Measurements from ENCODE around the gene CYP4A22. TPM values are rescaled to one million over a fixed set of nuclear protein-coding genes. Genes with fewer than 3 reads are reported as not detected.
A peak's percentile ranks its signal among the peaks of the same experiment; 100 is the strongest.

Gene CYP4A22
- total and polyA plus RNA-seq, 9 of the 15 experiments (the other 6 are each of a cell fraction or from before 2014, with no cell fraction given): 0.07 TPM; not detected in 8

- TF ChIP-seq SFPQ (IDR thresholded peaks at IDR 0.05; ENCODE audit: low read depth, low read length) (no peak), ZNF717 (CRISPR knock-in tag; IDR thresholded peaks at IDR 0.05) (no peak), ZNF551 (CRISPR knock-in tag; IDR thresholded peaks at IDR 0.05) (no peak), ZNF165 (CRISPR knock-in tag; IDR thresholded peaks at IDR 0.05; ENCODE audit: borderline replicate concordance) (0 out of 2 replicates have a peak, but pooled peaks have one; percentile 48), KDM4B (IDR thresholded peaks at IDR 0.05; ENCODE audit: borderline replicate concordance in 2 of 2, low read depth in 1 of 2) (peak in 1 of 2 experiments; percentile 87; a peak in 2 of 4 replicates), RBM25 (IDR thresholded peaks at IDR 0.05; ENCODE audit: low read depth, low read length, severe bottlenecking) (no peak), ZBTB33 (CRISPR knock-in tag; IDR thresholded peaks at IDR 0.05) (peak; percentile 46; the same call in 1 of the 2 replicates), PKNOX1 (IDR thresholded peaks at IDR 0.05) (peak; percentile 96), ZZZ3 (IDR thresholded peaks at IDR 0.05) (no peak), MTA1 (IDR thresholded peaks at IDR 0.05; ENCODE audit: borderline replicate concordance) (peak; percentile 96), KDM1A (IDR thresholded peaks at IDR 0.05) (peak; percentile 98 to 99), E2F3 (CRISPR knock-in tag; IDR thresholded peaks at IDR 0.05) (peak; percentile 97), HBP1 (CRISPR knock-in tag; IDR thresholded peaks at IDR 0.05) (peak; percentile 98), KAT7 (CRISPR knock-in tag; IDR thresholded peaks at IDR 0.05; ENCODE audit: borderline replicate concordance) (peak; percentile 84), CREB3 (tag; conservative IDR thresholded peaks at IDR 0.05; ENCODE audit: low read depth) (peak; percentile 95), ELF1 (tag; IDR thresholded peaks at IDR 0.05) (no peak; the same call in 1 of the 2 replicates), MAFK (IDR thresholded peaks at IDR 0.05; ENCODE audit: low read length) (peak; percentile 83)
Observed at GRCh38 chr1:47181095-47181954, 44.1 kb downstream of the CYP4A22 start (continued).

Measured in K562 (cell line).